ENCODE results near the gene CLMN. TPM values are rescaled to one million over a fixed set of nuclear protein-coding genes. Genes with fewer than 3 reads are reported as not detected.

The CLMN gene
- total RNA-seq, 1 donor from 2014 or later, result 7.7 TPM

DNA sequence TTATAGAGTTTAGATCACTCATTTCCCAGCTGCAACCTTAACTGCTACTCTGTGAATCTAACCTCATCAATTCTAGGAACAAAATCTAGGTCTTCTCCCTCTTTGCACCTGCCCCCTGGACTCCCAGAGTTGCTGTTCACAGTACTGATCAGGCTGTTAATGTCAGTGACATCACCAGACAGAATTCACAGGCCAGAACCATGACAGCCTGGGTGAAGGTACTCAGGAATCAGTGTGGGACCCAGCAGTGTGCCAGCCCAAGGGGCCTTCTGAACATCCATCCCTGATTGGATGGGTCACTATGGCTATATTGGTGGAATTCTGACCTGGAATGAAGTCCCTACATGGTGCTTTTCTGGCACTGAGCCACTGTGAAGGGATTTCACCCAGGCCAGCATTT, 72.8 kb downstream of the CLMN start:
- Mint-ChIP-seq H3K27ac (ENCODE audit: unreplicated experiment) (no peak overlapping the region), H3K36me3 (ENCODE audit: low read depth) (no peaks in the 10 kb centered on the region), H3K27me3 (ENCODE audit: low read depth) (no peaks in the 10 kb centered on the region), H3K4me1 (peaks cover 23% of the 10 kb centered on the region), H3K4me3 (no peak overlapping the region), H3K9me3 (peaks cover 3% of the 10 kb centered on the region)
- TF ChIP-seq, protein P1, sequence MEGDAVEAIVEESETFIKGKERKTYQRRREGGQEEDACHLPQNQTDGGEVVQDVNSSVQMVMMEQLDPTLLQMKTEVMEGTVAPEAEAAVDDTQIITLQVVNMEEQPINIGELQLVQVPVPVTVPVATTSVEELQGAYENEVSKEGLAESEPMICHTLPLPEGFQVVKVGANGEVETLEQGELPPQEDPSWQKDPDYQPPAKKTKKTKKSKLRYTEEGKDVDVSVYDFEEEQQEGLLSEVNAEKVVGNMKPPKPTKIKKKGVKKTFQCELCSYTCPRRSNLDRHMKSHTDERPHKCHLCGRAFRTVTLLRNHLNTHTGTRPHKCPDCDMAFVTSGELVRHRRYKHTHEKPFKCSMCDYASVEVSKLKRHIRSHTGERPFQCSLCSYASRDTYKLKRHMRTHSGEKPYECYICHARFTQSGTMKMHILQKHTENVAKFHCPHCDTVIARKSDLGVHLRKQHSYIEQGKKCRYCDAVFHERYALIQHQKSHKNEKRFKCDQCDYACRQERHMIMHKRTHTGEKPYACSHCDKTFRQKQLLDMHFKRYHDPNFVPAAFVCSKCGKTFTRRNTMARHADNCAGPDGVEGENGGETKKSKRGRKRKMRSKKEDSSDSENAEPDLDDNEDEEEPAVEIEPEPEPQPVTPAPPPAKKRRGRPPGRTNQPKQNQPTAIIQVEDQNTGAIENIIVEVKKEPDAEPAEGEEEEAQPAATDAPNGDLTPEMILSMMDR (conservative IDR thresholded peaks at IDR 0.05), result no peak
- no peak for DNase-seq (ENCODE audit: low read depth, low spot score)

DNA sequence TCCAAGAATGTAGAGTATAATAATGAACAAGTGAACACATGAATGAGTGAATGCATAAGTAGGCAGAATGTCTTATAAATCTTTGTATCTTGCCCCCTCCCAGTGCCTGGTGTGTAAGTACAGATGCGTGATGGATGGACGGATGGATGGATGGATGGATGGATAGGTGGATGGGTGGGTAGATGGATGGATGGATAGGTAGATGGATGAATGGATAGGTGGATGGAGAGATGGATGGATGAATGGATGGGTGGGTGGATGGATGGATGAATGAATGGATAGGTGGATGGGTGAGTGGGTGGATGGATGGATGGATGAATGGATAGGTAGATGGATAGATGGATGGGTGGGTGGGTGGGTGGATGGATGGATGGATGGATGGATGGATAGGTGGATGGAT, 74.4 kb downstream of the CLMN start:
- TF ChIP-seq, protein P1 (conservative IDR thresholded peaks at IDR 0.05), result no peak
- Mint-ChIP-seq H3K27me3 (ENCODE audit: low read depth) (no peaks in the 10 kb centered on the region), H3K4me1 (peaks cover 9% of the 10 kb centered on the region), H3K27ac (ENCODE audit: unreplicated experiment) (no peak overlapping the region), H3K4me3 (no peak overlapping the region), H3K36me3 (ENCODE audit: low read depth) (no peaks in the 10 kb centered on the region), H3K9me3 (peaks cover 3% of the 10 kb centered on the region)
- no peak for DNase-seq (ENCODE audit: low read depth, low spot score)

DNA sequence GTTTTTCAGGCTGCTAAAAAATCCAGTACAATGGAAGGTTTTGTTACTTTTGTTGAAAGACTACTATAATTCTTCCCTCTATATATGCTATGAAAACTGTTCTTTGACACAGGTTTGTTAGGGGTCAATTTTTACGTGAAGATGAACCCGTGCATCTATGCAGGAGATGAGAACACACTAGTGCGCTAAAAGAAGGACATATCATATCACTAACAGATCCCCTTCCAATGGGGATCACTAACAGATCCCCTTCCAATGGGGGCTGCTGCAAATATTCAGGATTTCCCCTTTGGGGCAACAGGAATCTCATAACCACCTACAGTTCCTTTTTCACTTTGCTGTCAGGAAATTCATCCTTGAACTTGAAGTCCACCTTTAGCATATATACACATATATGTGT, 75.1 kb downstream of the CLMN start:
- Mint-ChIP-seq H3K4me1 (peaks cover 4% of the 10 kb centered on the region), H3K9me3 (peaks cover 3% of the 10 kb centered on the region), H3K27ac (ENCODE audit: unreplicated experiment) (no peak overlapping the region), H3K4me3 (no peak overlapping the region), H3K27me3 (ENCODE audit: low read depth) (no peaks in the 10 kb centered on the region), H3K36me3 (ENCODE audit: low read depth) (no peaks in the 10 kb centered on the region)
- TF ChIP-seq, protein P1 (conservative IDR thresholded peaks at IDR 0.05), result no peak
- no peak for DNase-seq (ENCODE audit: low read depth, low spot score)

GRCh38 chr14:95242870-95243269, 76.8 kb downstream of the CLMN start:
- no peak for DNase-seq (ENCODE audit: low read depth, low spot score)
- Mint-ChIP-seq H3K36me3 (ENCODE audit: low read depth) (no peaks in the 10 kb centered on the region), H3K4me3 (no peak overlapping the region), H3K9me3 (peaks cover 3% of the 10 kb centered on the region), H3K27me3 (ENCODE audit: low read depth) (no peaks in the 10 kb centered on the region), H3K4me1 (peaks cover 3% of the 10 kb centered on the region), H3K27ac (ENCODE audit: unreplicated experiment) (no peak overlapping the region)
- TF ChIP-seq, protein P1 (conservative IDR thresholded peaks at IDR 0.05), result no peak

GRCh38 chr14:95240859-95241813, 78.6 kb downstream of the CLMN start:
- peaks cover 3% of the 10 kb centered on the region for H3K9me3 Mint-ChIP-seq
- no peak for DNase-seq (ENCODE audit: low read depth, low spot score)
- H3K36me3 Mint-ChIP-seq (ENCODE audit: low read depth), result no peaks in the 10 kb centered on the region
- H3K4me1 Mint-ChIP-seq, result peaks cover 5% of the 10 kb centered on the region
- no peaks in the 10 kb centered on the region for H3K27me3 Mint-ChIP-seq (ENCODE audit: low read depth)
- H3K27ac Mint-ChIP-seq (ENCODE audit: unreplicated experiment), result no peak overlapping the region
- H3K4me3 Mint-ChIP-seq, result no peak overlapping the region
- TF ChIP-seq, protein P1 (conservative IDR thresholded peaks at IDR 0.05), result no peak
